Psoas muscle (tissue), 8 donors: ENCODE measurements around the gene TNFAIP8L2. TPM values are rescaled to one million over a fixed set of nuclear protein-coding genes. Genes with fewer than 3 reads are reported as not detected.
"Not testable (repeated sequence)": the region's sequence is repeated elsewhere in the genome, so short reads cannot be mapped to it uniquely, and the experiment has no call there.

Source experiments
- ATAC-seq, 4 donors: fragments of 200-7000 bp; cut with Tn5 transposase; one replicate each; pipeline ENCODE4 v1.9.1; 2020; ENCODE audit warnings: moderate library complexity in 3 of 4, mild to moderate bottlenecking in 2 of 4
- DNase-seq, 2 donors: peaks; one replicate each; pipeline ENCODE4 v3.0.0-alpha.2; 2020
- H3K27ac ChIP-seq: fragments of 200-600 bp; one replicate; pipeline ENCODE4 v1.8.0; 2022
- H3K27me3 ChIP-seq, 3 donors: fragments of 200-600 bp in 1 of 3; one replicate each; pipeline versions ENCODE4 v1.6.1 to v1.8.0; 2013 to 2022; ENCODE audit warnings: low read length in 2 of 3, mild to moderate bottlenecking in 2 of 3, moderate library complexity in 1 of 3; ENCODE audit not compliant: insufficient read depth in 3 of 3
- H3K36me3 ChIP-seq, 2 donors: fragments of 200-600 bp in 1 of 2; one replicate each; pipeline versions ENCODE4 v1.6.1 to v1.8.0; 2013 to 2022; ENCODE audit warnings: low read depth in 1 of 2, mild to moderate bottlenecking in 1 of 2, moderate library complexity in 1 of 2; ENCODE audit not compliant: insufficient read depth in 1 of 2
- H3K4me1 ChIP-seq: fragments of 200-600 bp; one replicate; pipeline ENCODE4 v1.8.0; 2022
- H3K4me3 ChIP-seq: fragments of 200-600 bp; one replicate; pipeline ENCODE4 v1.8.0; 2022; ENCODE audit warnings: mild to moderate bottlenecking
- H3K9me3 ChIP-seq: fragments of 200-600 bp; one replicate; pipeline ENCODE4 v1.8.0; 2022
- WGBS, 3 donors: extraction: QIAGEN DNeasy Blood & Tissue Kit; methylation state at CpG; one replicate each; pipeline versions ENCODE4 v1.1.6 to v1.1.7; 2013; 5-methylcytosine and 5-hydroxymethylcytosine counted together
- intact Hi-C, 2 donors: fragments of 100-400 bp; cut with DNase I; formaldehyde crosslinking; loops; one replicate each; pipeline versions ENCODE4 v1.11.0 to v1.14.2; 2022
- polyA plus RNA-seq, 3 donors: library from polyadenylated mRNA; stranded (reverse); fragments of 200-250 nt; gene quantifications; one replicate each; pipeline ENCODE4 v1.2.3, GENCODE V29; 2013
- total RNA-seq, 4 donors: library from RNA; stranded (reverse); fragmentation: NEBNext Ultra II Directional in 2 of 4; extraction: Animal tissue kit (Norgen Biotek cat#: 25700) in 2 of 4; gene quantifications; one replicate each; pipeline versions ENCODE4 v1.2.1 to v1.2.4, GENCODE V29; 2021 to 2023
- TF ChIP-seq, protein P1 (sequence below): fragments of 200-600 bp; IDR thresholded peaks from one replicate; pipeline ENCODE4 v1.8.0; 2022; ENCODE audit warnings: antibody characterized with exemption
- donor health status: healthy with polysubstance abuse.
- donor health status: DM: no; HTN: no; CAD: no; lungs with moderate emphysema.
- donor health status: Bipolar disorder and iron deficiency.
- donor health status: healthy.
- donor health status: DM: yes; HTN: yes; CAD: no.
- donor health status: DM: no; HTN: no; CAD: no.
- donor health status: DM: no; HTN: no; CAD: no.
- donor health status: DM: yes; HTN: yes; CAD: no.

The TNFAIP8L2 gene
- total and polyA plus RNA-seq, 7 donors = 0.56 to 1.3 (median 0.90) TPM

DNA sequence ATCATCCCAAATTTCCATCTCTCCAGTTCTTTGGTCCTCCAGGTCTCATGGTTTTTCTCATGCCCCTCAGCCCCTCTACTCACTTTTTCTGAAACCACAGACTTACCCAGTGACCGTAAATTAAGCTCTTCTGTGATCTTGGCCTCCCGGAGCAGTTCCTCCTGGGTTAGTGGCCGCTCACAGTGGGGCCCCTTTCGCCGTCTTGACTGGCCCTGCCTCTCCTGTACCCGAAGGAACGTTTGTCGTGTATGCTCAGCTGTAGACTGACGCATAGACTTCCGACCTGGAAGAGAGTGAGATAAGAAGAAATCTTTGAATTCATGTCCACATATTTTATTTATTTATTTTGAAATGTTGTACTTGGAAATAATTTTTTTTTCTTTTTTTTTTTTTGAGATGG is 27.8 kb downstream of the TNFAIP8L2 start:
- 92 to 94% (median 94%) methylated on average over 10 of the region's 10 CpGs for WGBS, 3 donors
- H3K9me3 ChIP-seq = no peaks in the 10 kb centered on the region
- H3K4me3 ChIP-seq = no peak overlapping the region
- intact Hi-C loops = no loop called here
- TF ChIP-seq, protein P1, sequence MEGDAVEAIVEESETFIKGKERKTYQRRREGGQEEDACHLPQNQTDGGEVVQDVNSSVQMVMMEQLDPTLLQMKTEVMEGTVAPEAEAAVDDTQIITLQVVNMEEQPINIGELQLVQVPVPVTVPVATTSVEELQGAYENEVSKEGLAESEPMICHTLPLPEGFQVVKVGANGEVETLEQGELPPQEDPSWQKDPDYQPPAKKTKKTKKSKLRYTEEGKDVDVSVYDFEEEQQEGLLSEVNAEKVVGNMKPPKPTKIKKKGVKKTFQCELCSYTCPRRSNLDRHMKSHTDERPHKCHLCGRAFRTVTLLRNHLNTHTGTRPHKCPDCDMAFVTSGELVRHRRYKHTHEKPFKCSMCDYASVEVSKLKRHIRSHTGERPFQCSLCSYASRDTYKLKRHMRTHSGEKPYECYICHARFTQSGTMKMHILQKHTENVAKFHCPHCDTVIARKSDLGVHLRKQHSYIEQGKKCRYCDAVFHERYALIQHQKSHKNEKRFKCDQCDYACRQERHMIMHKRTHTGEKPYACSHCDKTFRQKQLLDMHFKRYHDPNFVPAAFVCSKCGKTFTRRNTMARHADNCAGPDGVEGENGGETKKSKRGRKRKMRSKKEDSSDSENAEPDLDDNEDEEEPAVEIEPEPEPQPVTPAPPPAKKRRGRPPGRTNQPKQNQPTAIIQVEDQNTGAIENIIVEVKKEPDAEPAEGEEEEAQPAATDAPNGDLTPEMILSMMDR = no peak
- peaks cover 6 to 72% of the 10 kb centered on the region in 2 donors for H3K36me3 ChIP-seq
- peaks cover 26% of the 10 kb centered on the region for H3K4me1 ChIP-seq
- no peaks in the 10 kb centered on the region for H3K27me3 ChIP-seq
- DNase-seq = no peak
- H3K27ac ChIP-seq = no peak overlapping the region
- ATAC-seq = no peak

DNA sequence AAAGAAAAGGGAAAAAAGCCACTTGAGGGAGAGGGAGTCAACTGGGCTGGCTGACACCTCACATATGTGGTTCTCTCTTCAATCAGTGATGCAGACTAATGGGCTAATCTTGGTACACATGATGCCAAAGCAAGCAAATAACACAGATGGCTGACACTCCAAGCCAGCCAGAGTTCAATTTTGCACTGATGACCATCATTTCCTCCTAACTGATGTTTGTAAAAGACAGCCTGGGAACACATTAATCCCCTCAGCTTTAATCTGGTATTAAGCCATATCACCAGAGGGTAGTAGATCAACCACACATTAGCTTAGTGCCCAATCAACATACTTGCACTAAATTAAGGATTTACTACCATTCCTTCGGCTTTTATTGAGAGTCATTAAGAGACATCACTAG is 30.8 kb downstream of the TNFAIP8L2 start:
- no peaks in the 10 kb centered on the region for H3K27me3 ChIP-seq
- DNase-seq (no peak), ATAC-seq (peak in 2 of 4 donors; percentile 9 to 39)
- WGBS, 3 donors = 31 to 65% (median 50%) methylated on average over 1 of the region's 1 CpG
- H3K4me3 ChIP-seq = peak overlapping the region; percentile 3
- TF ChIP-seq, protein P1 = no peak
- intact Hi-C loops = no loop called here
- no peaks in the 10 kb centered on the region for H3K9me3 ChIP-seq
- H3K4me1 ChIP-seq = peaks cover 26% of the 10 kb centered on the region
- H3K36me3 ChIP-seq = peaks cover 4 to 42% of the 10 kb centered on the region in 2 donors
- peak overlapping the region; percentile 88 for H3K27ac ChIP-seq

DNA sequence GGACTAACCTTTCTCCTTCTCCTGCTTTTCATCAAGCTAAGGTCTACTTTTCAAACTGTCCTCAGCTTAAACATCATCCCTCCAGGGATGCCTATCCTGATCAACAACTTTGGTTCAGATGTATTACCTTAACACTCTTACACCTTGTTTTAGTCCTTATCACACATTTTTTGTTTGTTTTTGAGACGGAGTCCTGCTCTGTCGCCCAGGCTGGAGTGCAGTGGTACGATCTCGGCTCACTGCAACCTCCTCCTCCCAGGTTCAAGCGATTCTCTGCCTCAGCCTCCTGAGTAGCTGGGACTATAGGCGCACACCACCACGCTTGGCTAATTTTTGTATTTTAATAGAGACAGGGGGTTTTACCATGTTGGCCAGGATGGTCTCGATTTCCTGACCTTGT is 32.2 kb downstream of the TNFAIP8L2 start:
- WGBS, 3 donors = 53 to 73% (median 70%) methylated on average over 8 of the region's 8 CpGs
- intact Hi-C loops, H3K9me3 ChIP-seq, H3K27me3 ChIP-seq, DNase-seq: not testable (repeated sequence)
- peak overlapping the region; percentile 88 for H3K27ac ChIP-seq
- peak in 1 of 4 donors; percentile 3 for ATAC-seq
- H3K4me1 ChIP-seq = peaks cover 26% of the 10 kb centered on the region
- H3K4me3 ChIP-seq = peak overlapping the region; percentile 75
- H3K36me3 ChIP-seq = peaks cover 4 to 27% of the 10 kb centered on the region in 2 donors

DNA sequence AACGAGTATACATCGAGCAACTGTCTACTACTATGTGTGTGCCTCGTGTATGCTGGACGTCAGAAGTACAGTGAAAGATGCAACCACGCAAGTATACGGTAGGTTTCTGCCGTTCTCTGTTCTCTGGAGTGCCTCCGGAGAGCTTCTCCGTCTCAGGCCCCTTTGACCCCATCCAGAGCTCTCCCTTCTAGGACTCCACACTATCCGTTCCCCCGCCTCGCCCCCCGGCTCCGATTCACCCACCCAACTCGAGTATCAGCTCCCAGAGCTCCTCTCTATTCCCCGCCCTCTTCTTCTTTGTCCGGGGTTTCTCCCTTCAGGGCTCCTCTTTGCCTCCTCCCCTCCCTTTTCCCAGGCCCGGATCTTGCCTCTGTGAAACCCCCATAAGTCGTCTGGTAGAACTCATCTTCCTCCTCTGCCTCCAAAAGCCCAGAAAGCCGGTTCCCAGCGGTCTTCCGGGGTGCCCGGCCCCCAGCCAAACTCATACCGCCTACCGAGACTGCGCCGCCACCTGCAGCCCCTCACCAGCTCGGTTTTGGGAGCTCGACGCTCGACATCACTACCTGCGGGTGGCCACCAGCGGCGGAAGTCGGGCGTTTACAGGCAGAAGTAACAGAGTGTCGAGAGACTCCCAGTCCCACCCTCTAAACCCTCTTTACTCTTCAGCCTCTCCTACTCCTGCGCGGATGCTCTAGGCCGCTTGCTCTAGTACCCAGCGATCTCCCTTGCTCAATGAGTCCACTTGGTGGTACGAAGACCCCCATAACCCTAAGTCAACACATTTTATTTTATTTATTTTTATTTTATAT is 33.4 kb downstream of the TNFAIP8L2 start, which contains the start of gene VPS72:
Gene VPS72 (minus strand): TSS at position 561 of the 809 bp plus-strand sequence. CDS start 76 bp downstream, at position 485.
- WGBS, 3 donors = 0 to 1% (median 1%) methylated on average over 42 of the region's 42 CpGs
- TF ChIP-seq, protein P1 = peak; percentile 26
- intact Hi-C loops = no loop called here

DNA sequence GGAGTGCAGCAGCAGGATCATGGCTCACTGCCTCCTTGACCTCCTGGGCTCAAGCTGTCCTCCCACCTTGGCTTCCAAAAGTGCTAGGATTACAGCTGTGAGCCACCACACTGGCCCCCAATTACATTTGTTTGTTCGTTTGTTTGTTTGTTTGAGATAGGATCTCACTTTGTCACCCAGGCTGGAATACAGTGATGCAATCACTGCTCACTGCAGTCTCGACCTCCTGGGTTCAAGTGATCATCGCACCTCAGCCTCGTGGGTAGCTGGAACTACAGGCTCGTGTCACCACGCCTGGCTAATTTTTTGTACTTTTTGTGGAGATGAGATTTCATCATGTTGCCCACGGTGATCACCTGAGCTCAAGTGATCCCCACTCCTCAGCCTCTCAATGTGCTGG is 35.6 kb downstream of the TNFAIP8L2 start:
- Histone ChIP-seq H3K27ac (no peak overlapping the region), H3K36me3 (no peaks in the 10 kb centered on the region), H3K4me3 (no peak overlapping the region), H3K9me3 (no peaks in the 10 kb centered on the region), H3K4me1 (peaks cover 25% of the 10 kb centered on the region), H3K27me3 (no peaks in the 10 kb centered on the region)
- intact Hi-C loops = no loop called here
- ATAC-seq (no peak), DNase-seq (peak in 1 of 2 donors; percentile 7)
- WGBS, 3 donors = 76 to 82% (median 77%) methylated on average over 7 of the region's 7 CpGs
- TF ChIP-seq, protein P1 = no peak

More for the DNA sequence above, 33.4 kb downstream of the TNFAIP8L2 start, which contains the start of gene VPS72:
- H3K27me3 ChIP-seq = no peaks in the 10 kb centered on the region
- DNase-seq = peak; percentile 85 to 91
- H3K9me3 ChIP-seq = no peaks in the 10 kb centered on the region
- peak within 1 kb of the TSS; percentile 75 for H3K4me3 ChIP-seq
- peaks cover 4 to 15% of the 10 kb centered on the region in 2 donors for H3K36me3 ChIP-seq
- H3K4me1 ChIP-seq = peaks cover 26% of the 10 kb centered on the region
- peak; percentile 86 to 96 (median 91) for ATAC-seq
- peak within 1 kb of the TSS; percentile 88 for H3K27ac ChIP-seq
